ENCODE measurements around the gene LRRK1. TPM values are rescaled to one million over a fixed set of nuclear protein-coding genes. Genes with fewer than 3 reads are reported as not detected.

Gene LRRK1
- total RNA-seq, 4 donors from 2014 or later: 2.6 to 36.6 (median 13.1) TPM

DNA sequence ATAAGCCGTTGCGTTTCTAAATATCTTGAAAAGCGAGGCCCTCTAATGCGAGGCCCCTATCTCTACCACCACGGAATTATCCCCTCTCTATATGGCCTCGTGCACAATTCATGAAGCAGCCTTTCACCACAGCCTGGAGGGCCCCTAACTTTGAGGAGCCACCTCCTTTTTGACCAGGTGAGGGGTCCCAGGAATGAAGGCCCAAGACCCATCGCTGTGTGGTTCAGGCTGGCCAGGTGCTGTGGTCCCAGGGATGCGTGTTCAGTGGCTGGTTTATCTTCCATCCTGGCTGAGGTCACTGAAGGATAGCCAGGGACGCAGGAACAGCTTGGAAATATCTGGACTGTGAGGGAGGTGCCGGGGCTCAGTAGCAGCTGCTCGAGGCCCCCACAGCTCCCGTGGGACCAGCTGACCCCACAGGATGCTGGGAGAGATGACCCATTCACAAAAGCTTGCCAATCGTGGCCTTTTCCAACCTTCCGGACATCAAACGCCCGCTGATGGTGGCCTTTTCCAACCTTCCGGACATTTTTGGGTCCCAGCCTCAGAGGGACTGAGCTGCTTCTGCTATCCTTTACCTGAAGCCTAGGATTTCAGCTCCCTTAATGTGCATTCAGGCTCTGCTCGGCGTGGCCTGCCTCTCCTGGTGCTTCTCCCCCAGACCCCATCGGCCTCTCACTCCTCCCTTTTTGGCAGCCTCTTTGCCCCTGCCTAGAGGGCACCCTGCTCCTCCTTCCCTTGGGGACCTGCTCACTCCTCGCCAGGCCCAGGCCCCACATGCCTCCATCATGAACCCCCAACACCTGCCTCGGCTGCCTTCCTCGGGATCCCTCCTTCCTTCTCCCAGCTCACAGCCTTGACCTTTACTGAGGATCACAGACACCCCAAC is 191.8 kb downstream of the LRRK1 start:
- no peak for DNase-seq
- TF ChIP-seq POLR2A (IDR thresholded peaks at IDR 0.05): no peak
- TF ChIP-seq CTCF (IDR thresholded peaks at IDR 0.05): no peak
- H3K36me3 ChIP-seq: no peaks in the 10 kb centered on the region
- no peaks in the 10 kb centered on the region for H3K4me1 ChIP-seq
- no peak overlapping the region for H3K27ac ChIP-seq
- H3K27me3 ChIP-seq: no peaks in the 10 kb centered on the region
- intact Hi-C loops (cut with DNase I; ENCODE audit: low total_unique reads): no loop called here
- H3K4me3 ChIP-seq: no peak overlapping the region
- H3K9me3 ChIP-seq: no peaks in the 10 kb centered on the region

- Histone ChIP-seq H3K9me3 (no peaks in the 10 kb centered on the region), H3K4me3 (no peak overlapping the region), H3K27ac (no peak overlapping the region), H3K4me1 (no peaks in the 10 kb centered on the region), H3K27me3 (no peaks in the 10 kb centered on the region), H3K36me3 (no peaks in the 10 kb centered on the region)
- TF ChIP-seq POLR2A (IDR thresholded peaks at IDR 0.05) (no peak), CTCF (IDR thresholded peaks at IDR 0.05) (no peak)
- no peak for DNase-seq
- intact Hi-C loops (cut with DNase I; ENCODE audit: low total_unique reads): no loop called here
Measured at GRCh38 chr15:101111570-101112262, 192.6 kb downstream of the LRRK1 start.

GRCh38 chr15:101112336-101113113 is 193.4 kb downstream of the LRRK1 start:
- intact Hi-C loops (cut with DNase I; ENCODE audit: low total_unique reads): no loop called here
- Histone ChIP-seq H3K4me3 (no peak overlapping the region), H3K9me3 (no peaks in the 10 kb centered on the region), H3K4me1 (no peaks in the 10 kb centered on the region), H3K27ac (no peak overlapping the region), H3K27me3 (no peaks in the 10 kb centered on the region), H3K36me3 (no peaks in the 10 kb centered on the region)
- TF ChIP-seq POLR2A (IDR thresholded peaks at IDR 0.05) (no peak), CTCF (IDR thresholded peaks at IDR 0.05) (no peak)
- DNase-seq: no peak

DNA sequence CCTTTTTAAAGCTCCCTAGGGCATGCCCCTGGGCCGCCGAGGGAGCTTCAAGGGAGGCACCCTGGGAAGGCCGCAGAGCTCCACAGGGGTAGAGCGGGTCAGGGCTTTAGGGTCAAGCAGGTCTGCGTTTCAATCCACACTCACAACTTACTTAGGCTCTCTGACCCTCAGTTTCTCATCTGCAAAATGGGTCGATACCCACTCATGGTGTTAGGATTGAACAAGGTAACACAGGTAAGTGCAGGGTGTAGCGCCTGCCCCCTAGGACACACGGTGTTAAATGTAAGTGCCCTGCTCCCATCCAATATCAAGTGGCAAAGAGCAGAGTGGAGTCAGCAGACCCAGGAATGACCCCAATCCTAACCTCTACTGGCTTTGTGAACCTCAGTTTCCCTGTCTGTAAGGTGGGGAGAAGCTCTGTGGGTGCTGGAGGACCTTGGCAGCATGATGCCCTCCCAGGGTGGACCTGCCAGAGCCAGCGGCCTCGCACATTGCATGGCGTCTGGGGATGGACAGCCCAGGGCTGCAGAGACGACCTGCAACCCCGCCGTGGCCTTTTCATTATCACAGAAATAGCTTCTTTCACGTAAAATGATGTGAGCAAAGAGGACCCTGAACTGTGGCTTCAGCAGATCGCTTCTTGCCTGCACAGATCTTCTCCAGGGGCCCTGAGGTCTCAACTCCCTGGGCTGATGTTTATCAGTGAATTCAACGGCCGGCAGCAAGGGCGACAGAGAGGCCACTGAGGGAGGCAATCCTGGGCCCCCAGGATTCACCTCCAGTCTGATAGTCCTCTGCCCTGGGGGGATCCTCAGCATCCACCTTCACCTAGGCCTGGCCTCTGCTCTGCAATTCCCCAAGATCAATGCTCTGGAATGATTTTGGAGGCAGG is 194.2 kb downstream of the LRRK1 start:
- no peaks in the 10 kb centered on the region for H3K36me3 ChIP-seq
- H3K9me3 ChIP-seq: no peaks in the 10 kb centered on the region
- TF ChIP-seq POLR2A (IDR thresholded peaks at IDR 0.05): no peak
- H3K4me3 ChIP-seq: no peak overlapping the region
- H3K27ac ChIP-seq: no peak overlapping the region
- no peaks in the 10 kb centered on the region for H3K27me3 ChIP-seq
- H3K4me1 ChIP-seq: no peaks in the 10 kb centered on the region
- DNase-seq: no peak
- intact Hi-C loops (cut with DNase I; ENCODE audit: low total_unique reads): no loop called here

- Histone ChIP-seq H3K4me3 (no peak overlapping the region), H3K9me3 (no peaks in the 10 kb centered on the region), H3K27ac (no peak overlapping the region), H3K27me3 (no peaks in the 10 kb centered on the region), H3K4me1 (no peaks in the 10 kb centered on the region), H3K36me3 (no peaks in the 10 kb centered on the region)
- DNase-seq: no peak
- intact Hi-C loops (cut with DNase I; ENCODE audit: low total_unique reads): no loop called here
- TF ChIP-seq POLR2A (IDR thresholded peaks at IDR 0.05) (no peak), CTCF (IDR thresholded peaks at IDR 0.05) (no peak)
Measured at GRCh38 chr15:101114166-101114565, 195.0 kb downstream of the LRRK1 start.

Data from uterus (tissue), 4 donors.